Fibroblast of lung (primary cell): ENCODE data around the gene RER1. TPM values are rescaled to one million over a fixed set of nuclear protein-coding genes. Genes with fewer than 3 reads are reported as not detected.

ENCODE experiments used
- DNase-seq, 2 donors: peaks; one replicate each; pipeline versions ENCODE4 v3.0.0 to v3.0.0-alpha.2; 2010; ENCODE audit warnings: low read depth in 2 of 2
- H2AFZ ChIP-seq: 2 replicates; pipeline ENCODE4 v1.5.1; 2012; ENCODE audit warnings: low read length, control low read depth, inconsistent platforms
- H3K27ac ChIP-seq: 2 replicates; pipeline ENCODE4 v1.5.1; 2011; ENCODE audit warnings: low read length, control low read depth; ENCODE audit not compliant: insufficient read depth
- H3K27me3 ChIP-seq: 2 replicates; pipeline ENCODE4 v1.5.1; 2011; ENCODE audit warnings: mild to moderate bottlenecking, low read length; ENCODE audit not compliant: control insufficient read depth, insufficient read depth
- H3K36me3 ChIP-seq: 2 replicates; pipeline ENCODE4 v1.5.1; 2011; ENCODE audit warnings: low read length; ENCODE audit not compliant: control insufficient read depth, insufficient read depth
- H3K4me1 ChIP-seq: 2 replicates; pipeline ENCODE4 v1.5.1; 2011; ENCODE audit warnings: low read length; ENCODE audit not compliant: control insufficient read depth, insufficient read depth; ENCODE audit errors: extremely low read depth
- H3K4me2 ChIP-seq: 2 replicates; pipeline ENCODE4 v1.5.1; 2011; ENCODE audit warnings: low read length, control low read depth; ENCODE audit not compliant: insufficient read depth; ENCODE audit errors: extremely low read depth
- H3K4me3 ChIP-seq, 4 experiments: fragments of 200-600 bp in 1 of 4; sonication (generic) in 1 of 4; replicated peaks in 1 of 4; 2 replicates each; pipeline ENCODE4 v1.5.1; 2011 to 2016; ENCODE audit warnings: low read length in 4 of 4, low read depth in 3 of 4, mild to moderate bottlenecking in 3 of 4, control low read depth in 2 of 4, inconsistent platforms in 1 of 4, mixed read lengths in 1 of 4; ENCODE audit not compliant: insufficient read depth in 1 of 4; ENCODE audit errors: control extremely low read depth in 1 of 4
- H3K79me2 ChIP-seq: 2 replicates; pipeline ENCODE4 v1.5.1; 2012; ENCODE audit warnings: mild to moderate bottlenecking, low read length, inconsistent platforms; ENCODE audit not compliant: control insufficient read depth, insufficient read depth
- H3K9ac ChIP-seq: 2 replicates; pipeline ENCODE4 v1.5.1; 2011; ENCODE audit warnings: mild to moderate bottlenecking, low read length, control low read depth; ENCODE audit not compliant: insufficient read depth
- H3K9me3 ChIP-seq: 2 replicates; pipeline ENCODE4 v1.5.1; 2012; ENCODE audit warnings: low read depth, low read length; ENCODE audit not compliant: control insufficient read depth, insufficient read depth
- H4K20me1 ChIP-seq: 2 replicates; pipeline ENCODE4 v1.5.1; 2011; ENCODE audit warnings: low read length; ENCODE audit not compliant: control insufficient read depth, insufficient read depth; ENCODE audit errors: extremely low read depth
- EZH2 ChIP-seq: IDR thresholded peaks from 2 replicates; pipeline ENCODE4 v1.5.1; 2012; ENCODE audit warnings: low read length, control low read depth, mild to moderate bottlenecking; ENCODE audit errors: missing control alignments
- polyA plus RNA-seq, 2 donors: library from polyadenylated mRNA; depleted of rRNA in 1 of 2; stranded (reverse) in 1 of 2; unstranded in 1 of 2; fragments of >200 nt; gene quantifications; 2 replicates each; pipeline ENCODE4 v1.2.1, GENCODE V29; 2011 to 2012; ENCODE audit warnings: missing spikeins in 1 of 2
- total RNA-seq: library from RNA; depleted of rRNA; stranded (reverse); fragments of >200 nt; gene quantifications from 2 replicates; pipeline ENCODE4 v1.2.1, GENCODE V29; 2014
- TF ChIP-seq, protein P1 (sequence below), 2 donors: IDR thresholded peaks in 1 of 2; conservative IDR thresholded peaks in 1 of 2; 1 replicate in 1 of 2; 2 replicates in 1 of 2; pipeline ENCODE4 v1.5.1; 2011 to 2012; ENCODE audit warnings: low read length in 2 of 2, control low read depth in 1 of 2, inconsistent platforms in 1 of 2, low read depth in 1 of 2, mild to moderate bottlenecking in 1 of 2

The RER1 gene
- total and polyA plus RNA-seq, 2 donors (not counting 1 experiment from before 2014, with no cell fraction given): 76.1 to 271 TPM

GRCh38 chr1:2382621-2383361 lies 8.8 kb upstream of the RER1 start:
- H3K9ac ChIP-seq: no peak overlapping the region

DNA sequence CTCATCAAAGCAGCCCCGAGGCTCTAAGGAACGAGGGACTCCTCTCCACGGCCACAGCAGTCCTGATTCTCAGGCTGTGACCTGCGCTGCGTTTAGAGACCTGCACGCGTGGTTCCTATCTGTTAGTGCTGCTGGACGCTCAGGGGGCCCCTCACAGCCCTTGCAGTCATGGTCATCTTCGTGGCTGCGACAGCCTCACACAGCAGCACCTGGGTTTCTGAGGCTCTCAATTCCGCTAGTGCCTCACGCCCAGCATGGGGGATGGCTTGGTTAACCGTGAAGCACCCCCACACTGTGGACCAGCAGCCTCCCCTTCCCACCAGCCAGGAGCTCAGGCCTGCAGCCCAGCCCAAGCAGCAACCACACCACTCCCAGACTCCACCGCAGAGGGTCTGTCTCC lies 8.1 kb upstream of the RER1 start:
- DNase-seq: no peak
- no peak overlapping the region for H3K4me3 ChIP-seq
- TF ChIP-seq, protein P1, sequence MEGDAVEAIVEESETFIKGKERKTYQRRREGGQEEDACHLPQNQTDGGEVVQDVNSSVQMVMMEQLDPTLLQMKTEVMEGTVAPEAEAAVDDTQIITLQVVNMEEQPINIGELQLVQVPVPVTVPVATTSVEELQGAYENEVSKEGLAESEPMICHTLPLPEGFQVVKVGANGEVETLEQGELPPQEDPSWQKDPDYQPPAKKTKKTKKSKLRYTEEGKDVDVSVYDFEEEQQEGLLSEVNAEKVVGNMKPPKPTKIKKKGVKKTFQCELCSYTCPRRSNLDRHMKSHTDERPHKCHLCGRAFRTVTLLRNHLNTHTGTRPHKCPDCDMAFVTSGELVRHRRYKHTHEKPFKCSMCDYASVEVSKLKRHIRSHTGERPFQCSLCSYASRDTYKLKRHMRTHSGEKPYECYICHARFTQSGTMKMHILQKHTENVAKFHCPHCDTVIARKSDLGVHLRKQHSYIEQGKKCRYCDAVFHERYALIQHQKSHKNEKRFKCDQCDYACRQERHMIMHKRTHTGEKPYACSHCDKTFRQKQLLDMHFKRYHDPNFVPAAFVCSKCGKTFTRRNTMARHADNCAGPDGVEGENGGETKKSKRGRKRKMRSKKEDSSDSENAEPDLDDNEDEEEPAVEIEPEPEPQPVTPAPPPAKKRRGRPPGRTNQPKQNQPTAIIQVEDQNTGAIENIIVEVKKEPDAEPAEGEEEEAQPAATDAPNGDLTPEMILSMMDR (conservative IDR thresholded peaks at IDR 0.05 in 1 of 2, IDR thresholded peaks at IDR 0.05 in 1 of 2; ENCODE audit: low read depth in 1 of 2, low read length in 2 of 2): no peak
- H3K4me2 ChIP-seq: no peak overlapping the region
- no peak overlapping the region for H3K9ac ChIP-seq
- H4K20me1 ChIP-seq: no peaks in the 10 kb centered on the region
- no peaks in the 10 kb centered on the region for H3K27me3 ChIP-seq
- no peaks in the 10 kb centered on the region for H3K36me3 ChIP-seq
- H3K9me3 ChIP-seq: no peaks in the 10 kb centered on the region
- H3K4me1 ChIP-seq: no peaks in the 10 kb centered on the region
- no peak overlapping the region for H3K27ac ChIP-seq
- H2AFZ ChIP-seq: no peak overlapping the region
- H3K79me2 ChIP-seq: no peaks in the 10 kb centered on the region

More at GRCh38 chr1:2382621-2383361, 8.8 kb upstream of the RER1 start:
- no peaks in the 10 kb centered on the region for H3K36me3 ChIP-seq
- no peaks in the 10 kb centered on the region for H3K4me1 ChIP-seq
- H3K27ac ChIP-seq: no peak overlapping the region
- H3K27me3 ChIP-seq: no peaks in the 10 kb centered on the region
- H4K20me1 ChIP-seq: no peaks in the 10 kb centered on the region
- peak; percentile 19 to 25 for DNase-seq
- TF ChIP-seq, protein P1 (conservative IDR thresholded peaks at IDR 0.05 in 1 of 2, IDR thresholded peaks at IDR 0.05 in 1 of 2; ENCODE audit: low read depth in 1 of 2, low read length in 2 of 2): peak; percentile 40 to 63
- no peak for TF ChIP-seq EZH2
- no peaks in the 10 kb centered on the region for H3K9me3 ChIP-seq
- no peak overlapping the region for H2AFZ ChIP-seq
- H3K79me2 ChIP-seq: no peaks in the 10 kb centered on the region
- H3K4me2 ChIP-seq: no peak overlapping the region
- no peak overlapping the region for H3K4me3 ChIP-seq

DNA sequence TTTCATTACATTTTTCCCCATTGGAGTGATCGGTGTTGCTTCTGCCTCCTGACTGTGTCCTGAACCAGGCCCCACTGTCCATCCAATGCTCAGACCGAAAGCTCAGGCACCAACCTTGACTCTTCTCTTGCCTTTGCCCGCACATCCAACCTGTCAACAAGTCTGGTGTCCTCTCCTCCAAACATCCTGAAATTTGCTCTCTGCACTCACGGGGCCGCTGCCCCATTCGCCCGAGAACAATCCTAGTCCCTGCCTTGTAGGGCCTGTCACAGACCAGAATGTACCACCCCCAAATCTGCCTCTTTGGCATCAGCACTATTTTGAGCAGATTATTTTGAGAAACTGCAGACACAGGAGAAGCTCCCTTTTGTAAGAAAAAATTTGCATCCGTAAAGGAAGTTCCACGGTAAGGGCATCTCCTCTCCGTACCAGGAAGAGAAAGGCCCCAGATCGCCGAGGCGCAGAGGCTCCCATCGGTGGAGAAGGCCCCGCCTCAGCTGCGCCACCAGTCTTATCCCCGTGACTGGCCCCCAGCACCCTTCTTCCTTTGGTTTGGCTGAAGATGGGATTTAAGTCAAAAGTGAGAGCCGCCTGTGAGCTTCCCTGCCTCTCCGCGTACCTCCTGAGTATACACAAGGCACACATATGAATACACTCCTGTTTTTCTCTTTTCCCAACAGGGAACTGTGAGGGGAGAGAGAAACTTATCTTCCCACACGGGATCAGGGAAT lies 7.3 kb upstream of the RER1 start:
- no peaks in the 10 kb centered on the region for H3K36me3 ChIP-seq
- no peak overlapping the region for H3K4me3 ChIP-seq
- TF ChIP-seq EZH2: no peak
- DNase-seq: no peak
- no peak overlapping the region for H2AFZ ChIP-seq
- H3K9ac ChIP-seq: no peak overlapping the region
- H3K9me3 ChIP-seq: no peaks in the 10 kb centered on the region
- H3K79me2 ChIP-seq: no peaks in the 10 kb centered on the region
- no peaks in the 10 kb centered on the region for H3K27me3 ChIP-seq
- no peak overlapping the region for H3K27ac ChIP-seq
- H4K20me1 ChIP-seq: no peaks in the 10 kb centered on the region
- H3K4me2 ChIP-seq: no peak overlapping the region
- H3K4me1 ChIP-seq: no peaks in the 10 kb centered on the region
